OCI-LY3 (cell line): Measurements from ENCODE around the gene COBL.

Experiments used
- EZH2phosphoT487 ChIP-seq: fragments of 200-600 bp; shearing (Covaris generic); IDR thresholded peaks from 2 replicates; pipeline ENCODE4 v1.6.1; 2018; ENCODE audit warnings: antibody characterized with exemption, mixed run types, low read depth
- TF ChIP-seq, protein P1 (sequence below): fragments of 200-600, 300-600 bp; sonication (generic); IDR thresholded peaks from 2 replicates; pipeline ENCODE4 v1.5.1; 2014; ENCODE audit warnings: antibody characterized with exemption, low read length, low read depth

DNA sequence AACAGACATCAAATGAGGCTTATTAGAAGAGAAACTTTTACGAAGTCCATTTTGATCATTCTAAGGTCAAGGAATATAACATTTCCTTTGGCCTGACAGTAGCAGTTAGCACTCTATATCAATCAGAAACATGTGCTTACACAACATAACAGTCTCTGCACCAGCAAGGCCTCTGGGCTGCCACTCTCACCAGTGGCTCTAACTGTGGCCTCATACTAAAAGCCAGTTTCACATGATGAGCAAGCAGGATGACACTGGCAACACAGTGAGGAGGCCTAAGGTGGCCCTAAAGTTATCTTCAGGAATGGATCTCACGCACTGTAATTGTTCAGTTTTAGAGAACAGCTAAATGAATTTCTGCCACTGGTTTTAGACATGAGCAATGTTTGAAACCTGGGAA, 126.8 kb downstream of the COBL start:
- TF ChIP-seq, protein P1, sequence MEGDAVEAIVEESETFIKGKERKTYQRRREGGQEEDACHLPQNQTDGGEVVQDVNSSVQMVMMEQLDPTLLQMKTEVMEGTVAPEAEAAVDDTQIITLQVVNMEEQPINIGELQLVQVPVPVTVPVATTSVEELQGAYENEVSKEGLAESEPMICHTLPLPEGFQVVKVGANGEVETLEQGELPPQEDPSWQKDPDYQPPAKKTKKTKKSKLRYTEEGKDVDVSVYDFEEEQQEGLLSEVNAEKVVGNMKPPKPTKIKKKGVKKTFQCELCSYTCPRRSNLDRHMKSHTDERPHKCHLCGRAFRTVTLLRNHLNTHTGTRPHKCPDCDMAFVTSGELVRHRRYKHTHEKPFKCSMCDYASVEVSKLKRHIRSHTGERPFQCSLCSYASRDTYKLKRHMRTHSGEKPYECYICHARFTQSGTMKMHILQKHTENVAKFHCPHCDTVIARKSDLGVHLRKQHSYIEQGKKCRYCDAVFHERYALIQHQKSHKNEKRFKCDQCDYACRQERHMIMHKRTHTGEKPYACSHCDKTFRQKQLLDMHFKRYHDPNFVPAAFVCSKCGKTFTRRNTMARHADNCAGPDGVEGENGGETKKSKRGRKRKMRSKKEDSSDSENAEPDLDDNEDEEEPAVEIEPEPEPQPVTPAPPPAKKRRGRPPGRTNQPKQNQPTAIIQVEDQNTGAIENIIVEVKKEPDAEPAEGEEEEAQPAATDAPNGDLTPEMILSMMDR = no peak
- TF ChIP-seq EZH2phosphoT487 = no peak
